HG02623 (cell line): ENCODE data around the gene UNC13C.

Experiments
- ATAC-seq: cut with Tn5 transposase; IDR thresholded peaks from one replicate; pipeline ENCODE4 v1.9.1; 2021; ENCODE audit warnings: moderate library complexity; ENCODE audit not compliant: unreplicated experiment

The UNC13C gene

GRCh38 chr15:54559405-54560069 lies 581.3 kb downstream of the UNC13C start:
- no peak for ATAC-seq

- ATAC-seq, result no peak
Measured at GRCh38 chr15:54560417-54560816, 582.2 kb downstream of the UNC13C start.

- ATAC-seq, result no peak
Measured at GRCh38 chr15:54564166-54564565, 585.9 kb downstream of the UNC13C start.

- no peak for ATAC-seq
Measured at GRCh38 chr15:54566654-54567053, 588.4 kb downstream of the UNC13C start.

- ATAC-seq, result no peak
Measured at GRCh38 chr15:54567408-54568035, 589.3 kb downstream of the UNC13C start.

GRCh38 chr15:54568381-54568780 lies 590.1 kb downstream of the UNC13C start:
- ATAC-seq, result no peak

- ATAC-seq, result no peak
Measured at GRCh38 chr15:54571576-54571975, 593.3 kb downstream of the UNC13C start.

- ATAC-seq, result no peak
Measured at GRCh38 chr15:54575586-54575985, 597.3 kb downstream of the UNC13C start.

- ATAC-seq, result no peak
Measured at GRCh38 chr15:54576298-54576935, 598.2 kb downstream of the UNC13C start.

- ATAC-seq, result no peak
Measured at GRCh38 chr15:54577476-54578250, 599.4 kb downstream of the UNC13C start.

GRCh38 chr15:54579855-54580254 lies 601.6 kb downstream of the UNC13C start:
- no peak for ATAC-seq

- ATAC-seq, result no peak
Measured at GRCh38 chr15:54580643-54581042, 602.4 kb downstream of the UNC13C start.

- peak; percentile 79 for ATAC-seq
Measured at GRCh38 chr15:54582863-54583643, 604.8 kb downstream of the UNC13C start.

- ATAC-seq, result no peak
Measured at GRCh38 chr15:54585063-54585462, 606.8 kb downstream of the UNC13C start.

GRCh38 chr15:54594115-54594514 lies 615.9 kb downstream of the UNC13C start:
- no peak for ATAC-seq

GRCh38 chr15:54599386-54599785 lies 621.1 kb downstream of the UNC13C start:
- no peak for ATAC-seq

GRCh38 chr15:54605043-54605442 lies 626.8 kb downstream of the UNC13C start:
- ATAC-seq, result no peak

GRCh38 chr15:54605556-54605955 lies 627.3 kb downstream of the UNC13C start:
- no peak for ATAC-seq

- ATAC-seq, result no peak
Measured at GRCh38 chr15:54608876-54609835, 630.9 kb downstream of the UNC13C start.

GRCh38 chr15:54618120-54618519 lies 639.9 kb downstream of the UNC13C start:
- no peak for ATAC-seq
